Right ventricle myocardium inferior (tissue), 1 donor: ENCODE results near the gene COG7. TPM values are rescaled to one million over a fixed set of nuclear protein-coding genes. Genes with fewer than 3 reads are reported as not detected.
"Not testable (repeated sequence)": the region's sequence is repeated elsewhere in the genome, so short reads cannot be mapped to it uniquely, and the experiment has no call there.

ENCODE experiments used
- ATAC-seq: fragments of 200-7000 bp; cut with Tn5 transposase; one replicate; pipeline ENCODE4 v1.9.1; 2020; ENCODE audit warnings: mild to moderate bottlenecking, moderate library complexity
- DNase-seq: peaks from one replicate; pipeline ENCODE4 v3.0.0; 2021; ENCODE audit errors: missing footprints
- intact Hi-C: fragments of 100-400 bp; cut with DNase I; formaldehyde crosslinking; loops from one replicate; pipeline ENCODE4 v1.11.0; 2022
- total RNA-seq: library from RNA; stranded (reverse); fragmentation: NEBNext Ultra II Directional; extraction: Animal tissue kit (Norgen Biotek cat#: 25700); gene quantifications from one replicate; pipeline ENCODE4 v1.2.1, GENCODE V29; 2021
- donor health status: DM: no; HTN: yes; CAD: no; lungs with severe emphysema.

Gene COG7
- total RNA-seq, 1 donor from 2014 or later = 9.8 TPM

- ATAC-seq (no peak), DNase-seq (no peak)
- intact Hi-C loops = no loop called here
These were observed 77.3 kb downstream of the COG7 start for GRCh38 chr16:23375643-23376042.

GRCh38 chr16:23374721-23375510 is 78.1 kb downstream of the COG7 start:
- DNase-seq = no peak
- ATAC-seq = no peak
- intact Hi-C loops = no loop called here

- intact Hi-C loops = no loop called here
- DNase-seq (no peak), ATAC-seq (no peak)
These were observed 79.4 kb downstream of the COG7 start for GRCh38 chr16:23373436-23374219.

GRCh38 chr16:23371368-23371767 is 81.6 kb downstream of the COG7 start:
- no peak for DNase-seq
- intact Hi-C loops = no loop called here
- no peak for ATAC-seq

GRCh38 chr16:23369416-23369815 is 83.6 kb downstream of the COG7 start:
- intact Hi-C loops = no loop called here
- no peak for DNase-seq
- ATAC-seq = no peak

- intact Hi-C loops = no loop called here
- ATAC-seq (no peak), DNase-seq (no peak)
These were observed 84.5 kb downstream of the COG7 start for GRCh38 chr16:23368469-23368868.

GRCh38 chr16:23367988-23368387 is 85.0 kb downstream of the COG7 start:
- intact Hi-C loops = no loop called here

GRCh38 chr16:23367564-23367963 is 85.4 kb downstream of the COG7 start:
- intact Hi-C loops = no loop called here
- no peak for DNase-seq
- ATAC-seq = no peak

More at GRCh38 chr16:23367988-23368387, 85.0 kb downstream of the COG7 start:
- DNase-seq (no peak), ATAC-seq (no peak)

- DNase-seq, ATAC-seq, intact Hi-C loops: not testable (repeated sequence)
These were observed 86.6 kb downstream of the COG7 start for GRCh38 chr16:23366341-23366740.

- intact Hi-C loops = no loop called here
- ATAC-seq = no peak
- no peak for DNase-seq
These were observed 87.3 kb downstream of the COG7 start for GRCh38 chr16:23365602-23366240.

- intact Hi-C loops = no loop called here
- DNase-seq (no peak), ATAC-seq (peak; percentile 44)
These were observed 90.3 kb downstream of the COG7 start for GRCh38 chr16:23362460-23363317.

GRCh38 chr16:23359092-23359760 is 93.8 kb downstream of the COG7 start:
- DNase-seq (no peak), ATAC-seq (no peak)
- intact Hi-C loops = no loop called here

GRCh38 chr16:23357761-23358290 is 95.2 kb downstream of the COG7 start:
- intact Hi-C loops = no loop called here
- DNase-seq (no peak), ATAC-seq (no peak)

GRCh38 chr16:23356941-23357340 is 96.0 kb downstream of the COG7 start:
- intact Hi-C loops = no loop called here
- no peak for ATAC-seq

GRCh38 chr16:23355106-23355670 is 97.8 kb downstream of the COG7 start:
- intact Hi-C loops = no loop called here
- DNase-seq (no peak), ATAC-seq (no peak)

More at GRCh38 chr16:23356941-23357340, 96.0 kb downstream of the COG7 start:
- DNase-seq = no peak

- intact Hi-C loops = no loop called here
- ATAC-seq (no peak), DNase-seq (no peak)
These were observed 98.7 kb downstream of the COG7 start for GRCh38 chr16:23354246-23354645.

- ATAC-seq (no peak), DNase-seq (no peak)
- intact Hi-C loops = no loop called here
These were observed 99.5 kb downstream of the COG7 start for GRCh38 chr16:23353440-23353839.

GRCh38 chr16:23351360-23351759 is 101.6 kb downstream of the COG7 start:
- DNase-seq (no peak), ATAC-seq (no peak)
- intact Hi-C loops = no loop called here
